Glutamatergic neuron (in vitro differentiated cells): ENCODE results near the gene ZNF740. TPM values are rescaled to one million over a fixed set of nuclear protein-coding genes. Genes with fewer than 3 reads are reported as not detected.
A peak's percentile ranks its signal among the peaks of the same experiment; 100 is the strongest.
"Not testable (repeated sequence)": the region's sequence is repeated elsewhere in the genome, so short reads cannot be mapped to it uniquely, and the experiment has no call there.

Experiments used
- DNase-seq: peaks from one replicate; pipeline ENCODE4 v3.0.0; 2022
- H3K27ac Mint-ChIP-seq: one replicate; pipeline ENCODE4 v1.8.0; 2020; ENCODE audit warnings: mild to moderate bottlenecking, mixed read lengths, inconsistent platforms; ENCODE audit not compliant: unreplicated experiment
- H3K27me3 Mint-ChIP-seq: one replicate; pipeline ENCODE4 v1.8.0; 2020; ENCODE audit warnings: mild to moderate bottlenecking, moderate library complexity, mixed read lengths, inconsistent platforms; ENCODE audit not compliant: unreplicated experiment
- H3K36me3 Mint-ChIP-seq: one replicate; pipeline ENCODE4 v1.8.0; 2020; ENCODE audit warnings: mild to moderate bottlenecking, mixed read lengths, inconsistent platforms; ENCODE audit not compliant: unreplicated experiment
- H3K4me1 Mint-ChIP-seq: one replicate; pipeline ENCODE4 v1.8.0; 2020; ENCODE audit warnings: mild to moderate bottlenecking, low read depth, mixed read lengths, inconsistent platforms; ENCODE audit not compliant: unreplicated experiment
- H3K4me3 Mint-ChIP-seq: one replicate; pipeline ENCODE4 v1.8.0; 2020; ENCODE audit warnings: mild to moderate bottlenecking, mixed read lengths, inconsistent platforms; ENCODE audit not compliant: unreplicated experiment
- H3K9me3 Mint-ChIP-seq: one replicate; pipeline ENCODE4 v1.8.0; 2020; ENCODE audit warnings: mild to moderate bottlenecking, moderate library complexity, mixed read lengths, inconsistent platforms; ENCODE audit not compliant: unreplicated experiment
- total RNA-seq: library from RNA; stranded (reverse); fragmentation: NEBNext Ultra II Directional; extraction: Animal tissue kit (Norgen Biotek cat#: 25700); gene quantifications from one replicate; pipeline ENCODE4 v1.2.1, GENCODE V29; 2021; ENCODE audit not compliant: unreplicated experiment
- TF ChIP-seq, protein P1 (sequence below): fragments of 200-600 bp; sonication (generic); IDR thresholded peaks from one replicate; pipeline ENCODE4 v1.5.0; 2021; ENCODE audit not compliant: partially characterized antibody, unreplicated experiment

The ZNF740 gene
- total RNA-seq, 1 donor from 2014 or later: 38.2 TPM

GRCh38 chr12:53172352-53172751 is 8.2 kb upstream of the ZNF740 start:
- no peak for DNase-seq
- Mint-ChIP-seq H3K4me1 (peaks cover 2% of the 10 kb centered on the region), H3K27me3 (peaks cover 5% of the 10 kb centered on the region), H3K4me3 (no peak overlapping the region), H3K36me3 (peaks cover 7% of the 10 kb centered on the region), H3K27ac (no peak overlapping the region), H3K9me3 (no peaks in the 10 kb centered on the region)
- TF ChIP-seq, protein P1, sequence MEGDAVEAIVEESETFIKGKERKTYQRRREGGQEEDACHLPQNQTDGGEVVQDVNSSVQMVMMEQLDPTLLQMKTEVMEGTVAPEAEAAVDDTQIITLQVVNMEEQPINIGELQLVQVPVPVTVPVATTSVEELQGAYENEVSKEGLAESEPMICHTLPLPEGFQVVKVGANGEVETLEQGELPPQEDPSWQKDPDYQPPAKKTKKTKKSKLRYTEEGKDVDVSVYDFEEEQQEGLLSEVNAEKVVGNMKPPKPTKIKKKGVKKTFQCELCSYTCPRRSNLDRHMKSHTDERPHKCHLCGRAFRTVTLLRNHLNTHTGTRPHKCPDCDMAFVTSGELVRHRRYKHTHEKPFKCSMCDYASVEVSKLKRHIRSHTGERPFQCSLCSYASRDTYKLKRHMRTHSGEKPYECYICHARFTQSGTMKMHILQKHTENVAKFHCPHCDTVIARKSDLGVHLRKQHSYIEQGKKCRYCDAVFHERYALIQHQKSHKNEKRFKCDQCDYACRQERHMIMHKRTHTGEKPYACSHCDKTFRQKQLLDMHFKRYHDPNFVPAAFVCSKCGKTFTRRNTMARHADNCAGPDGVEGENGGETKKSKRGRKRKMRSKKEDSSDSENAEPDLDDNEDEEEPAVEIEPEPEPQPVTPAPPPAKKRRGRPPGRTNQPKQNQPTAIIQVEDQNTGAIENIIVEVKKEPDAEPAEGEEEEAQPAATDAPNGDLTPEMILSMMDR: no peak

GRCh38 chr12:53173085-53173715 is 7.3 kb upstream of the ZNF740 start:
- Mint-ChIP-seq H3K9me3 (no peaks in the 10 kb centered on the region), H3K4me3 (no peak overlapping the region), H3K27ac (no peak overlapping the region), H3K36me3 (peaks cover 7% of the 10 kb centered on the region), H3K27me3 (peaks cover 5% of the 10 kb centered on the region), H3K4me1 (peaks cover 2% of the 10 kb centered on the region)
- no peak for DNase-seq
- TF ChIP-seq, protein P1: no peak

GRCh38 chr12:53174881-53175491 is 5.5 kb upstream of the ZNF740 start:
- no peak overlapping the region for H3K4me3 Mint-ChIP-seq
- H3K9me3 Mint-ChIP-seq: peaks cover 4% of the 10 kb centered on the region
- H3K27ac Mint-ChIP-seq: no peak overlapping the region
- H3K4me1 Mint-ChIP-seq: peaks cover 8% of the 10 kb centered on the region
- H3K36me3 Mint-ChIP-seq: peaks cover 7% of the 10 kb centered on the region
- peaks cover 6% of the 10 kb centered on the region for H3K27me3 Mint-ChIP-seq
- DNase-seq: no peak
- TF ChIP-seq, protein P1: peak; percentile 15

GRCh38 chr12:53176750-53177149 is 3.8 kb upstream of the ZNF740 start:
- TF ChIP-seq, protein P1: no peak
- Mint-ChIP-seq H3K27me3 (peaks cover 10% of the 10 kb centered on the region), H3K9me3 (peaks cover 12% of the 10 kb centered on the region), H3K36me3 (peaks cover 3% of the 10 kb centered on the region), H3K27ac (no peak overlapping the region), H3K4me3 (no peak overlapping the region), H3K4me1 (peaks cover 13% of the 10 kb centered on the region)
- no peak for DNase-seq

- Mint-ChIP-seq H3K9me3 (peaks cover 12% of the 10 kb centered on the region), H3K4me1 (peaks cover 16% of the 10 kb centered on the region)
- H3K4me3 Mint-ChIP-seq, DNase-seq, H3K27ac Mint-ChIP-seq, H3K36me3 Mint-ChIP-seq, H3K27me3 Mint-ChIP-seq: not testable (repeated sequence)
Observed at GRCh38 chr12:53177447-53177846, 3.1 kb upstream of the ZNF740 start.

GRCh38 chr12:53178803-53179202 is 1.7 kb upstream of the ZNF740 start:
- DNase-seq, H3K4me3 Mint-ChIP-seq, H3K36me3 Mint-ChIP-seq: not testable (repeated sequence)
- peaks cover 11% of the 10 kb centered on the region for H3K27me3 Mint-ChIP-seq
- H3K9me3 Mint-ChIP-seq: peaks cover 12% of the 10 kb centered on the region
- peak overlapping the region; percentile 12 for H3K27ac Mint-ChIP-seq
- peaks cover 19% of the 10 kb centered on the region for H3K4me1 Mint-ChIP-seq
